Erythroblast (primary cell): Measurements from ENCODE around the gene ZNF638.
"Not testable (repeated sequence)": the region's sequence is repeated elsewhere in the genome, so short reads cannot be mapped to it uniquely, and the experiment has no call there.

Experiments used
- DNase-seq, 2 experiments: peaks; one replicate each; lab custom pipeline; 2025; lab: John Stamatoyannopoulos, UW
- GATA1 ChIP-seq: IDR thresholded peaks from 2 replicates; pipeline ENCODE4 v1.6.1; 2011; ENCODE audit warnings: low read depth, mild to moderate bottlenecking, control low read depth, low read length, moderate library complexity
- POLR2A ChIP-seq: IDR thresholded peaks from 2 replicates; pipeline ENCODE4 v1.6.1; 2011; ENCODE audit warnings: mild to moderate bottlenecking, low read length

The ZNF638 gene

GRCh38 chr2:71323386-71323785, 8.2 kb upstream of the ZNF638 start:
- no peak for DNase-seq
- TF ChIP-seq POLR2A (no peak), GATA1 (no peak)

GRCh38 chr2:71326968-71327367, 4.6 kb upstream of the ZNF638 start:
- no peak for TF ChIP-seq GATA1
- TF ChIP-seq POLR2A = no peak
- DNase-seq = no peak

- TF ChIP-seq POLR2A (no peak), GATA1 (no peak)
- no peak for DNase-seq
Measured at GRCh38 chr2:71327916-71328315, 3.7 kb upstream of the ZNF638 start.

DNA sequence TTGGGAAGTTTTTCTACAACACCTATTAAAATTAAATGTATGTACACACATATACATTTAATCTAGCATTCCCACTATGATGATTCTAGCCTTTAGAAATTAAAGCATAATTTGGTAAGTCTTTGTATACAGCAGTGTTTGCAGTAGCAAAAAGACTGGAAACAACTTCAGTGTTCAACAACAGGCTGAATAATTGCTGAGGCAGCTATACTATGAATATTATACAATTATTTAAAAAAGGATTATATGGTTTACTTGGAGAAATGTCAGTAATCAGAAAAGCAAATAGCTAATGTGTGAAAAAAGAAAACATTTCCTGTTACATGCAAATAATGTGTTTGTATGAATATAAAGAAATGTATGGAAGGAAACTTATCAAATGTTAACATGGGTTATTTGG, 1.4 kb upstream of the ZNF638 start:
- DNase-seq = no peak
- no peak for TF ChIP-seq GATA1
- no peak for TF ChIP-seq POLR2A

GRCh38 chr2:71330585-71331330, 824 bp upstream of the ZNF638 start:
- DNase-seq = no peak
- no peak for TF ChIP-seq GATA1
- TF ChIP-seq POLR2A = no peak

GRCh38 chr2:71331331-71331580, 326 bp upstream of the ZNF638 start:
- not testable (repeated sequence) for DNase-seq

DNA sequence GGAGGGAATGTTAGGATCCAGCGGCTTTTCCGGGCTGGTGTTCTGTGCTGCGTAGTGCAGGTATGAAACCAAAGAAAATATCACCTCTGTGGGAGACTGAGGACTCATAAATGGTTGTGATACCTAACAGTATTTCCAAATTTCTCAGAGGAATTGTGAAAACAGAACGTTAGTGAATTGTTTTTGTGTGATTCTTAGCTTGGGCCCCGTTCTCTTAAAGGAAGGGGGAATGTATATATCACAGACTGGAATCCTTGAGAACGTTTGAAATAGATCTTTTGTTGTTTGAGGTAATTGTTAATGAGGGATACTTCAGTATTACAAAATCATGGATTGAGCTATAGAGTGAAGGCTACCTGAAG, 834 bp downstream of the ZNF638 start:
- TF ChIP-seq GATA1 = no peak
- no peak for TF ChIP-seq POLR2A
- no peak for DNase-seq

DNA sequence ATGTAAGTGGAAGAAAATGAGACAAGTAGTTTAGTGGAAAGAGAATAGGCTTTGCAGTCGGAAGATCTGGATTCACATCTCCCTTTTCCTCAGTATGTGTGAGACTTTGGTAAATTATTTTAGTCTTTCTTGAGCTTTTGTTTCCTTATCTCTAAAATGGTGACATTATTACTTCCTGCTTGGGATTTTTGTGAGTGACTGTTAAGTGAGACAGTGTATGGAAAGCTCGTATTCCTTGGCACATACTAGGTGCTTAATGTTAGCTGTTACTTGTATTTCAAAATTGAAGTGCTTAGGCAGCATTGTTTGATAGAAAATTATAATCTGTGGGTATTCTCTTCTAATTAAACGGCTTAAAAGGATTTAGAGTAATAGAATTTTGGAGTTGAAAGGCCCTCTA, 2.0 kb downstream of the ZNF638 start:
- peak in 1 of 2 experiments; percentile 15 for DNase-seq
- TF ChIP-seq POLR2A = no peak
- no peak for TF ChIP-seq GATA1

DNA sequence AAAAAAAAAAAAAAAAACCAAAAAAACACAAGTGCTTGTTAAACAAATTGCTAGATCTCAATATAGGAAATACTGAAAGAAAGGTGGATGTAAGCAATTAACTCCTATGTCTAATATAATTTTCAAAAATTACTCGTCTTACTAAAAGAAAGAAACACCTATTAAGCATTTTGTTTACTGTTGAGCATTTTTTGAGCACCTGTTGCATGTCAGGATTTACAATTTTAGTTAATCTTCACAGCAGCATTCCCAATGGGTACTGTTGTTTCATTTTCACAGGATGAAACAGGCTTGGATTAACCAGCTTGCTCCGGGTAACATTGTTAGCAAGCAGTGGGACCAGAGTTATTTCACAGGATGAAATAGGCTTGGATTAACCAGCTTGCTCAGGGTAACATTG, 4.8 kb downstream of the ZNF638 start:
- TF ChIP-seq GATA1 (no peak), POLR2A (no peak)

DNA sequence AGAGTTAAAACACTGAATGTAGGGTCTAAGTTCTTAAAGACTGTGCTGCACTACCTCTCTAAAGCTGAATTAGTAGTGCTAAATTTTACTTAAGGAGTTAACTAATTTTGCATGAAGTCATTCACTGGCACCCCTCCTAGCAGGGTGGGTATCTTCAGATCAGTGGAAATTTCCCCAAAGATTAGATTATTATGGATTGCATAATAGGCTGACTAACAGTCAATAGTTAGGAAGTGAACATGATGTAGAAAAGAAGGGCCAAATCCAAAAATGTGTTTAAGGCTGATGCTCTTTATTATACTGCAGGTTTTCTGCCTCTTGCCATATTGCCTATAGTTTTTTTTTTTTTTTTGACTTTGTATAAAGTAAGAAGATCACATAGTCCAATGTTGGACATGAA, 5.2 kb downstream of the ZNF638 start:
- TF ChIP-seq POLR2A = no peak
- TF ChIP-seq GATA1 = no peak
- DNase-seq = peak; percentile 34 to 45

More for the DNA sequence above, 4.8 kb downstream of the ZNF638 start:
- no peak for DNase-seq

GRCh38 chr2:71337776-71338175, 6.2 kb downstream of the ZNF638 start:
- no peak for TF ChIP-seq GATA1
- TF ChIP-seq POLR2A = no peak
- no peak for DNase-seq

- no peak for DNase-seq
Measured at GRCh38 chr2:71339685-71340084, 8.1 kb downstream of the ZNF638 start.

DNA sequence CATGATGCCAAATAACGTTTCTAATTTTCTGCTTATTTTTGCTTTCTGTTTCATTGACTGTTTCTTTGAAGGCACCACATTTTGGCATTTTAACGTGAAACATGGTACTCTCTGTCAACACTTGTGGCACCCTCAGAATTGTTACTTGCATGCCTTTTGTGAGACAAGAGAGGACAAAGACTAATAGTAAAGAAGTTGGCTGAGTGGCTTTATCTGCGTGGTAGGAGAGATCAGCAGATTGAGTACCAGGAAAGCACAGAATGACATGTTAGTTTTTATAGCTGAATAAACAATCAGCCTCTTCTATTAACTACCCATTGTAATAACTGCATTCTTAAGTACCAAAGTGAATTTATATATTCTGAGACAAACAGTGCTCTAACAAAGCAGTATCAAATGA, 8.6 kb downstream of the ZNF638 start:
- peak; percentile 8 to 23 for DNase-seq
- TF ChIP-seq GATA1 (no peak), POLR2A (no peak)

More at GRCh38 chr2:71339685-71340084, 8.1 kb downstream of the ZNF638 start:
- TF ChIP-seq POLR2A (no peak), GATA1 (no peak)

- TF ChIP-seq POLR2A = no peak
- no peak for TF ChIP-seq GATA1
- no peak for DNase-seq
Measured at GRCh38 chr2:71341645-71342044, 10.1 kb downstream of the ZNF638 start.

GRCh38 chr2:71346065-71346464, 14.5 kb downstream of the ZNF638 start:
- TF ChIP-seq GATA1 (no peak), POLR2A (no peak)
- DNase-seq = no peak

DNA sequence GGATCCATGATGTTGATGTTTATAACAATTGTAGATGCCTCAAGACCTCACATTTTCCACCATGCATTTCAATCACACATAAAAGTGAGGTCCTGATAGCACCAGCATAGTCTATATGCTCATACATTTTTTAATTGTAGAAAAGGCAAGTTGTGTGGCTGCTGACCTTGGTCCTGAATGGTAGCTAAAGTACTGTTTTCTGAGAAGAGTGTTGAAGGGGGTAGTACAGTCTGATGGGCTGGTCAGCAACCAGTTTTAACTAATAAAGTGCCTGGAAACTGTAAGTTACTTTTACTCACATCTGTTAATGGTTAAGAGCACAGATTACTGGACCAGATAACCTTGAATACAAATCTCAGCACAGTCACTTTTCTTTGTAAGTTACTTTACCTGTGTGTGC, 15.9 kb downstream of the ZNF638 start:
- peak; percentile 25 to 30 for DNase-seq

More for the DNA sequence above, 15.9 kb downstream of the ZNF638 start:
- TF ChIP-seq POLR2A (no peak), GATA1 (no peak)
